GM23248 (cell line): ENCODE data around the gene NGDN. TPM values are rescaled to one million over a fixed set of nuclear protein-coding genes. Genes with fewer than 3 reads are reported as not detected.
A peak's percentile ranks its signal among the peaks of the same experiment; 100 is the strongest.
"Not testable (repeated sequence)": the region's sequence is repeated elsewhere in the genome, so short reads cannot be mapped to it uniquely, and the experiment has no call there.

Experiments
- DNase-seq: peaks from one replicate; pipeline ENCODE4 v3.0.0-alpha.2; 2015
- H2AFZ ChIP-seq: fragments of 200-600 bp; sonication (generic); 2 replicates; pipeline ENCODE4 v1.6.1; 2016; ENCODE audit warnings: antibody characterized with exemption
- H3F3A ChIP-seq: fragments of 200-600 bp; sonication (generic); 2 replicates; pipeline ENCODE4 v1.6.1; 2016; ENCODE audit warnings: mild to moderate bottlenecking, antibody characterized with exemption, mixed run types; ENCODE audit not compliant: insufficient read depth
- H3K27ac ChIP-seq: fragments of 200-600 bp; sonication (generic); 2 replicates; pipeline ENCODE4 v1.5.1; 2016; ENCODE audit warnings: mild to moderate bottlenecking
- H3K27me3 ChIP-seq: fragments of 200-600 bp; sonication (generic); replicated peaks from 2 replicates; pipeline ENCODE4 v1.6.1; 2016; ENCODE audit warnings: mild to moderate bottlenecking; ENCODE audit not compliant: insufficient read depth
- H3K36me3 ChIP-seq: fragments of 200-600 bp; sonication (generic); 2 replicates; pipeline ENCODE4 v1.6.1; 2016; ENCODE audit warnings: low read depth, mild to moderate bottlenecking
- H3K4me1 ChIP-seq: fragments of 200-600 bp; sonication (generic); 2 replicates; pipeline ENCODE4 v1.6.1; 2016; ENCODE audit warnings: mild to moderate bottlenecking; ENCODE audit not compliant: insufficient read depth
- H3K4me2 ChIP-seq: fragments of 200-600 bp; sonication (generic); one replicate; pipeline ENCODE4 v1.6.1; 2016; ENCODE audit warnings: mild to moderate bottlenecking; ENCODE audit not compliant: unreplicated experiment
- H3K4me3 ChIP-seq: fragments of 200-600 bp; sonication (generic); 2 replicates; pipeline ENCODE4 v1.5.1; 2016; ENCODE audit warnings: mild to moderate bottlenecking
- H3K79me2 ChIP-seq: fragments of 200-600 bp; sonication (generic); 2 replicates; pipeline ENCODE4 v1.6.1; 2016; ENCODE audit warnings: mild to moderate bottlenecking; ENCODE audit not compliant: insufficient read depth
- H3K9ac ChIP-seq: fragments of 200-600 bp; sonication (generic); 2 replicates; pipeline ENCODE4 v1.6.1; 2016; ENCODE audit warnings: mild to moderate bottlenecking
- H3K9me2 ChIP-seq: fragments of 200-600 bp; sonication (generic); 2 replicates; pipeline ENCODE4 v1.6.1; 2016; ENCODE audit warnings: mixed run types, mild to moderate bottlenecking, moderate library complexity; ENCODE audit not compliant: insufficient read depth
- H3K9me3 ChIP-seq: fragments of 200-600 bp; sonication (generic); one replicate; pipeline ENCODE4 v1.6.1; 2017; ENCODE audit warnings: low read depth
- H4K20me1 ChIP-seq: fragments of 200-600 bp; sonication (generic); 2 replicates; pipeline ENCODE4 v1.6.0; 2016; ENCODE audit not compliant: insufficient read depth
- EZH2 ChIP-seq: fragments of 200-600 bp; sonication (generic); IDR thresholded peaks from 2 replicates; pipeline ENCODE4 v1.6.1; 2018; ENCODE audit warnings: antibody characterized with exemption, mild to moderate bottlenecking; ENCODE audit not compliant: insufficient read depth, poor library complexity, severe bottlenecking
- EZH2phosphoT487 ChIP-seq: fragments of 200-600 bp; sonication (generic); IDR thresholded peaks from 2 replicates; pipeline ENCODE4 v1.6.1; 2018; ENCODE audit warnings: antibody characterized with exemption, moderate library complexity, mild to moderate bottlenecking, low read depth; ENCODE audit not compliant: insufficient read depth
- WGBS, 2 experiments: methylation state at CpG; one replicate each; pipeline ENCODE4 v1.1.6; 2015 to 2017; ENCODE audit warnings: low lambda C conversion rate in 2 of 2, low coverage in 1 of 2; ENCODE audit errors: missing lambda C conversion rate in 2 of 2; 5-methylcytosine and 5-hydroxymethylcytosine counted together
- in situ Hi-C: fragments of 300-500 bp; cut with MboI; formaldehyde crosslinking; loops from 2 replicates; pipeline ENCODE4 v1.15.0; 2020
- polyA plus RNA-seq: library from polyadenylated mRNA; unstranded; fragments of >200 nt; fragmentation: Nextera tagmentation; extraction: Ambion mirVana; gene quantifications from 2 replicates; pipeline ENCODE4 v1.2.1, GENCODE V29; 2016
- total RNA-seq: library from RNA; depleted of rRNA; stranded (reverse); fragments of >200 nt; shearing (Covaris generic); gene quantifications from 2 replicates; pipeline ENCODE4 v1.2.3, GENCODE V29; 2014

The NGDN gene
- total and polyA plus RNA-seq, 2 experiments from 2014 or later: 25.9 to 39.9 TPM

DNA sequence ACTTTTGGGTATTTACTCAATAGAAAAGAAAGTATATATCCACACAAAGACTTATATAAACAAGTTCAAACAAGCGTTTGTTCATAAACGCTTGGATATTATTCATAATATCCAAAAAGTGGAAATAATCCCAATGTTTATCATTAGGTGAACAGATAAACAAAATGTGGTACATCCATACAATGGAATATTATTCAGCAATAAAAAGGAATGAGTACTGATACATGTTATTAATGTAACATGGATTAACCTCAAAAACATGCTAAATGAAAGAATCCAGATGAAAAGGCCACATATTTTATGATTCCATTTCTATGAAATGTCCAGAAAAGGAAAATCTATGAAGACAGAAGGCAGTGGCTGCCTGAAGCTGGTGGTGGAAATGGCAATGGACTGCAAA, 17.3 kb upstream of the NGDN start:
- H3K4me3 ChIP-seq: no peak overlapping the region
- TF ChIP-seq EZH2phosphoT487: no peak
- TF ChIP-seq EZH2: no peak
- DNase-seq: no peak
- no peak overlapping the region for H3K9ac ChIP-seq
- no peaks in the 10 kb centered on the region for H3K4me1 ChIP-seq
- no peaks in the 10 kb centered on the region for H3K9me3 ChIP-seq
- H3K27me3 ChIP-seq: peaks cover 23% of the 10 kb centered on the region; the same call in 1 of the 2 replicates
- H4K20me1 ChIP-seq: no peaks in the 10 kb centered on the region
- H3K4me2 ChIP-seq: no peak overlapping the region
- no peak overlapping the region for H2AFZ ChIP-seq
- H3K36me3 ChIP-seq: no peaks in the 10 kb centered on the region
- H3K27ac ChIP-seq: no peak overlapping the region
- in situ Hi-C loops: no loop called here
- H3F3A ChIP-seq: no peaks in the 10 kb centered on the region
- H3K9me2 ChIP-seq: no peaks in the 10 kb centered on the region
- WGBS, 2 experiments: 52 to 56% methylated on average over 2 of the region's 2 CpGs
- no peaks in the 10 kb centered on the region for H3K79me2 ChIP-seq

DNA sequence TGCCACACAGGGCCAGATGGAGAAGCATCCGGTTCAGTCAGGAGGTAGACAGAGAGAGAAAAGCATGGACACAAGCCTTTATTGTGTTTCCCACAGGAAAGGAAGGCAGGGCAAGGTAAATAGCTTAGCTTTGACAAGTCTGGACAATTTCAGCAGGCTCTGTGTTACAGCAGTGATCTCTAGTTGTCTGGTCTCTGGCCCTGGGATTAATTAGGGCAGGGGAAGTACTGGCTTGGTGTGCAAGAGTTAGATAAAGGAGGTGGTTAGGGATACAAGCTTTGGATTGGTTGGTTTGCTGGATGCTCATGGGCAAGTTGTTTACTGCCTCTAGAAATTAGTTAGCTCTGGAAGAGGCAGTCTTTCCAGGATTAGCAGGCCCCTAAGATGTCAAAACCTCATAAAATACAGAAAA, 15.1 kb upstream of the NGDN start:
- no peak for DNase-seq
- H3K27me3 ChIP-seq: peaks cover 19% of the 10 kb centered on the region; the same call in 1 of the 2 replicates
- TF ChIP-seq EZH2phosphoT487 (no peak), EZH2 (no peak)
- H3F3A ChIP-seq: no peaks in the 10 kb centered on the region
- no peaks in the 10 kb centered on the region for H4K20me1 ChIP-seq
- in situ Hi-C loops: no loop called here
- no peaks in the 10 kb centered on the region for H3K9me2 ChIP-seq
- no peaks in the 10 kb centered on the region for H3K9me3 ChIP-seq
- no peaks in the 10 kb centered on the region for H3K79me2 ChIP-seq
- H3K4me3 ChIP-seq: no peak overlapping the region
- no peak overlapping the region for H3K9ac ChIP-seq
- no peaks in the 10 kb centered on the region for H3K36me3 ChIP-seq
- H3K4me1 ChIP-seq: no peaks in the 10 kb centered on the region
- H3K4me2 ChIP-seq: no peak overlapping the region
- 3 to 8% methylated on average over 1 of the region's 1 CpG for WGBS, 2 experiments
- no peak overlapping the region for H3K27ac ChIP-seq
- no peak overlapping the region for H2AFZ ChIP-seq

DNA sequence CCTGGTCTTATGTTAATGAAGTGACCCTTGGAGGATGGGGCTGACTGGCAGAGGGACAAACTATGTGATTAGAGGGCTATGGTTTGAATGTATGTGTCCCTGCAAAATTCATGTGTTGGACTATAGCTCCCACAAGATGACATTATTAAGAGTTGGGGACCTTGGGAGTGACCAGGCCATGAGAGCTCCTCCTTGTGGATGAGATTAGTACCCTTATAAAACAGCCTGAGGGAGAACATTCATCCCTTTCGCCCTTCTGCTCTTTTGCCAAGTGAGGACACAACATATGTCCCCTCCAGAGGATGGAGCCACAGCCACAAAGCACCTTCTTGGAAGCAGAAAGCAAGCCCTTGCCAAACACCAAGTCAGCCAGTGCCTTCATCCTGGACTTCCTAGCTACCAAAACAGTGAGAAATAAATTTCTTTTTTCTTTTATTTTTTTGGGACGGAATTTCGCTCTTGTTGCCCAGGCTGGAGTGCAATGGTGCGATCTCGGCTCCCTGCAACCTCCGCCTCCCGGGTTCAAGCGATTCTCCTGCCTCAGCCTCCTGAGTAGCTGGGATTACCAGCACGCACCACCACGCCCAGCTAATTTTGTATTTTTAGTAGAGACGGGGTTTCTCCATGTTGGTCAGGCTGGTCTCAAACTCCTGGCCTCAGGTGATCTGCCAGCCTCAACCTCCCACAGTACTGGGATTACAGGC, 12.5 kb upstream of the NGDN start:
- H4K20me1 ChIP-seq, H3K9me2 ChIP-seq, in situ Hi-C loops, H3F3A ChIP-seq, H3K36me3 ChIP-seq, H3K4me3 ChIP-seq, H3K9me3 ChIP-seq, H2AFZ ChIP-seq, H3K4me1 ChIP-seq, H3K9ac ChIP-seq, H3K79me2 ChIP-seq, H3K4me2 ChIP-seq, H3K27ac ChIP-seq: not testable (repeated sequence)
- H3K27me3 ChIP-seq: peaks cover 13% of the 10 kb centered on the region; the same call in 1 of the 2 replicates
- 66 to 68% methylated on average over 8 to 11 of the region's 11 CpGs for WGBS, 2 experiments
- DNase-seq: peak; percentile 20

DNA sequence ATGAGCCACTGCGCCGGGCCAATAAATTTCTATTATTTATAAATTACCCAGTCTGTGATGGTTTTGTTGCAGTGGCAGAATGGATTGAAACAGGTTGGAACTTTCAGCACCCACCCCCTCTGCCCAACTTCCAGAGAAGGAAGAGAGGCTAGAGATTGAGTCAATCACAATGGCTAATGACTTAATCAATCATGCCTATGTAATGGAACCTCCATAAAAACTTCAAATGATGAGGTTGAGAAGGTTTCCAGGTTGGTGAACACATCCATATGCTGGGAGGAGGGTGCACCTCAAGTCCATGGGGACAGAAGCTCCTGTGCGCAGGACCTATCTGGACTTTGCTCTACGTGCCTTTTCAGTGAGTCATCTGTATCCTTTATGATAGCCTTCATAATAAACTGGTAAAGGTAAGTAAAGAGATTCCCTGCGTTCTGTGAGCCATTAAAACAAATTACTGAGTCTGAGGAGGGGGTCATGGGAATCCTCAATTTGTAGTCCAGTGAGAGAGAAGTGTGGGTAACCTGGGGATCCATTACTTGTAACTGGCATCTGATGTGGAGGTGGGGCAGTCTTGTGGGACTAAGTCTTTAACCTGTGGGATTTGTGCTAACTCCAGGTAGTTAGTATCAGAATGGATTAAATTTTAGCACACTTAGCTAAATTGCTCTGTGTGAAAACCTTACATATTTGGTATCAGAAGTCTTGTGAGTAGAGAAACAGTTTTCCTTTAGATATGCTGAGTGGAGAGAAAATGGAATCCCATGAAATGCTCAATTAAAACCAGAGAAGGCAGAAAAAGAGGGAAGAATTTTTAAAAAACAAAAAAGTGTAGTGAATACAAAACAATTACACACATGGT, 11.7 kb upstream of the NGDN start:
- no peaks in the 10 kb centered on the region for H3K79me2 ChIP-seq
- in situ Hi-C loops: no loop called here
- H3K9me2 ChIP-seq: no peaks in the 10 kb centered on the region
- 0 out of 2 replicates have a peak, but pooled peaks cover 5% of the 10 kb centered on the region for H3K27me3 ChIP-seq
- H3K36me3 ChIP-seq: no peaks in the 10 kb centered on the region
- H3F3A ChIP-seq: no peaks in the 10 kb centered on the region
- DNase-seq: no peak
- no peaks in the 10 kb centered on the region for H3K4me1 ChIP-seq
- H4K20me1 ChIP-seq: no peaks in the 10 kb centered on the region
- no peak overlapping the region for H3K9ac ChIP-seq
- H3K27ac ChIP-seq: no peak overlapping the region
- TF ChIP-seq EZH2 (no peak), EZH2phosphoT487 (no peak)
- 68 to 70% methylated on average over 5 of the region's 5 CpGs for WGBS, 2 experiments
- no peak overlapping the region for H3K4me3 ChIP-seq
- H3K9me3 ChIP-seq: no peaks in the 10 kb centered on the region
- no peak overlapping the region for H2AFZ ChIP-seq
- H3K4me2 ChIP-seq: no peak overlapping the region
